Inflammatory macrophage treated with lipopolysaccharide for 1 hour (primary cell): Measurements from ENCODE around the gene POU2AF2.
"Not testable (repeated sequence)": the region's sequence is repeated elsewhere in the genome, so short reads cannot be mapped to it uniquely, and the experiment has no call there.

Experiments used
- DNase-seq, 2 donors: peaks; one replicate each; pipeline ENCODE4 v3.0.0-alpha.2; 2020 to 2022

The POU2AF2 gene

GRCh38 chr11:111305162-111305802, 59.8 kb downstream of the POU2AF2 start:
- DNase-seq = no peak

- no peak for DNase-seq
These were observed 60.4 kb downstream of the POU2AF2 start for GRCh38 chr11:111305876-111306275.

- DNase-seq = no peak
These were observed 60.8 kb downstream of the POU2AF2 start for GRCh38 chr11:111306321-111306720.

GRCh38 chr11:111307472-111308108, 62.1 kb downstream of the POU2AF2 start:
- DNase-seq = no peak

GRCh38 chr11:111308140-111308539, 62.6 kb downstream of the POU2AF2 start:
- no peak for DNase-seq

GRCh38 chr11:111309215-111309915, 63.8 kb downstream of the POU2AF2 start:
- DNase-seq = no peak

- no peak for DNase-seq
These were observed 64.6 kb downstream of the POU2AF2 start for GRCh38 chr11:111310088-111310487.

GRCh38 chr11:111310723-111311122, 65.2 kb downstream of the POU2AF2 start:
- no peak for DNase-seq

- no peak for DNase-seq
These were observed 66.6 kb downstream of the POU2AF2 start for GRCh38 chr11:111312076-111312475.

GRCh38 chr11:111319296-111319695, 73.8 kb downstream of the POU2AF2 start:
- no peak for DNase-seq

GRCh38 chr11:111320199-111320598, 74.7 kb downstream of the POU2AF2 start:
- DNase-seq = not testable (repeated sequence)

GRCh38 chr11:111320728-111321568, 75.4 kb downstream of the POU2AF2 start:
- DNase-seq = no peak

GRCh38 chr11:111322534-111322933, 77.0 kb downstream of the POU2AF2 start:
- no peak for DNase-seq

- no peak for DNase-seq
These were observed 78.8 kb downstream of the POU2AF2 start for GRCh38 chr11:111324277-111324720.

- DNase-seq = no peak
These were observed 79.7 kb downstream of the POU2AF2 start for GRCh38 chr11:111325259-111325658.

- DNase-seq = no peak
These were observed 81.3 kb downstream of the POU2AF2 start for GRCh38 chr11:111326824-111327223.

- no peak for DNase-seq
These were observed 82.5 kb downstream of the POU2AF2 start for GRCh38 chr11:111327908-111328624.

- no peak for DNase-seq
These were observed 84.0 kb downstream of the POU2AF2 start for GRCh38 chr11:111329306-111330204.

GRCh38 chr11:111330234-111330893, 84.8 kb downstream of the POU2AF2 start:
- no peak for DNase-seq

GRCh38 chr11:111331711-111332479, 86.4 kb downstream of the POU2AF2 start:
- no peak for DNase-seq
